Measurements from ENCODE around the gene PREP. TPM values are rescaled to one million over a fixed set of nuclear protein-coding genes. Genes with fewer than 3 reads are reported as not detected.

Gene PREP
- total RNA-seq, 5 donors from 2014 or later (not counting 1 experiment from before 2014, with no cell fraction given), result 27.4 to 34.0 (median 30.7) TPM

GRCh38 chr6:105331927-105332326 is 71.0 kb downstream of the PREP start:
- no peak overlapping the region for H3K27ac ChIP-seq (ENCODE audit: low read length)
- H3K9me3 ChIP-seq, result no peaks in the 10 kb centered on the region
- no peaks in the 10 kb centered on the region for H3K9me3 Mint-ChIP-seq
- ChIA-PET POLR2A (no interaction called here), CTCF (no interaction called here)
- H3K27me3 Mint-ChIP-seq, result no peaks in the 10 kb centered on the region
- no CpG with 5 or more reads among the region's 4 CpGs for WGBS (ENCODE audit: insufficient coverage)
- ATAC-seq (replicated peaks in 1 of 4) (no peak), DNase-seq (no peak)
- peaks cover 12 to 47% of the 10 kb centered on the region in 2 donors for H3K36me3 ChIP-seq (ENCODE audit: control insufficient read depth in 2 of 2, extremely low read depth in 1 of 2, insufficient read depth in 1 of 2, low read length in 1 of 2)
- H3K4me3 ChIP-seq (ENCODE audit: control insufficient read depth in 1 of 2, extremely low read depth in 1 of 2, low read length in 1 of 2), result no peak overlapping the region
- peaks cover 76% of the 10 kb centered on the region for H3K36me3 Mint-ChIP-seq
- no peaks in the 10 kb centered on the region for H3K4me1 Mint-ChIP-seq
- H3K4me1 ChIP-seq (ENCODE audit: control insufficient read depth in 1 of 2, extremely low read depth in 1 of 2, insufficient read depth in 2 of 2, low read length in 2 of 2), result no peaks in the 10 kb centered on the region
- H3K27ac Mint-ChIP-seq, result no peak overlapping the region
- H3K27me3 ChIP-seq (replicated peaks in 1 of 2; ENCODE audit: control insufficient read depth in 2 of 2, extremely low read depth in 1 of 2, insufficient read depth in 2 of 2, low read length in 1 of 2), result no peaks in the 10 kb centered on the region
- no peak overlapping the region for H3K4me3 Mint-ChIP-seq

DNA sequence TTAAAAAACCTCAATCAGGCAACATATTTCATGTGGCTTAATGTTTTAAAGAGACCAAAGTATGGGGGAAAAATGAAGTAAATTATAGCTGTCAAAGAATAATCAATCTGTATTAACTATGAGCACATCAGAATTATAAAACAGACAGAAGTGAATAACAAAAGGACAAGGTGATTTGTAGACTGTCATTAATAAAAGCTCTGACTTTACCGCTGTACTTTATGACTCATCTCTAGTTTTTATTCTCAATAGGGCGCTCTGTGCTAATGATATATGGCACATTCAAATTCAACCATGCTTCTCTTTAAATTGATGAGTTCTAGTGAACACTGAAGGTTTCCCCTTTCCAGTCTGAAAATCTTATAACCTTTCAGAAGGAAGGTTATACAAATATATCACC is 72.0 kb downstream of the PREP start:
- H3K36me3 ChIP-seq (ENCODE audit: control insufficient read depth in 2 of 2, extremely low read depth in 1 of 2, insufficient read depth in 1 of 2, low read length in 1 of 2), result peaks cover 12 to 57% of the 10 kb centered on the region in 2 donors
- Mint-ChIP-seq H3K9me3 (no peaks in the 10 kb centered on the region), H3K27ac (no peak overlapping the region)

DNA sequence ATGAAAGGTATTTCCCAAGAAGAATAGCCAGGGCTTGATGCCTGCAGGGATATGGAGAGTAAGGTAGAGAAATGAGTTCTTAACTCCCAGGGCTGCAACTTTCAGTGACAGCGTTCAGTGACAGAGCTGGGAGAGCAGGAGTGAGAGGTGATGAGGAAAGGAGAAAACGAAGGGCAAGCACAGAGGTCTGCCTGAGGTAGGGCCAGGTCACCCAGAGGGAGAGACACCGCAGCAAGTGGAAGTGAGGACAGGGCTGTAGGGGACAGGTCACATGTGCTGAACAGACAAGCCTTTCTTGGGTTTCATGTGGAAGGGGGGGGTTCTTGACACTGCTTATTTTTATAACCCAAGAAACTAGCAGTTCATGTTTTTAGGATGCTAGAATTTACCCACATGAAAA is 72.5 kb downstream of the PREP start:
- H3K4me3 ChIP-seq (ENCODE audit: control insufficient read depth in 1 of 2, extremely low read depth in 1 of 2, low read length in 1 of 2), result no peak overlapping the region
- no peaks in the 10 kb centered on the region for H3K9me3 ChIP-seq
- Mint-ChIP-seq H3K27me3 (no peaks in the 10 kb centered on the region), H3K36me3 (peaks cover 80% of the 10 kb centered on the region), H3K4me1 (no peaks in the 10 kb centered on the region), H3K27ac (no peak overlapping the region), H3K4me3 (no peak overlapping the region), H3K9me3 (no peaks in the 10 kb centered on the region)
- H3K4me1 ChIP-seq (ENCODE audit: control insufficient read depth in 1 of 2, extremely low read depth in 1 of 2, insufficient read depth in 2 of 2, low read length in 2 of 2), result no peaks in the 10 kb centered on the region
- ChIA-PET CTCF (no interaction called here), POLR2A (no interaction called here)
- 93% methylated on average over 3 of the region's 3 CpGs for WGBS (ENCODE audit: insufficient coverage)
- DNase-seq, result no peak
- ATAC-seq (replicated peaks in 1 of 4), result no peak
- H3K27me3 ChIP-seq (replicated peaks in 1 of 2; ENCODE audit: control insufficient read depth in 2 of 2, extremely low read depth in 1 of 2, insufficient read depth in 2 of 2, low read length in 1 of 2), result no peaks in the 10 kb centered on the region
- H3K27ac ChIP-seq (ENCODE audit: low read length), result no peak overlapping the region
- H3K36me3 ChIP-seq (ENCODE audit: control insufficient read depth in 2 of 2, extremely low read depth in 1 of 2, insufficient read depth in 1 of 2, low read length in 1 of 2), result peaks cover 12 to 60% of the 10 kb centered on the region in 2 donors

More for the DNA sequence above, 72.0 kb downstream of the PREP start:
- no peaks in the 10 kb centered on the region for H3K27me3 ChIP-seq (replicated peaks in 1 of 2; ENCODE audit: control insufficient read depth in 2 of 2, extremely low read depth in 1 of 2, insufficient read depth in 2 of 2, low read length in 1 of 2)
- ChIA-PET POLR2A (no interaction called here), CTCF (no interaction called here)
- H3K4me3 Mint-ChIP-seq, result no peak overlapping the region
- H3K4me1 Mint-ChIP-seq, result no peaks in the 10 kb centered on the region
- H3K4me1 ChIP-seq (ENCODE audit: control insufficient read depth in 1 of 2, extremely low read depth in 1 of 2, insufficient read depth in 2 of 2, low read length in 2 of 2), result no peaks in the 10 kb centered on the region
- DNase-seq (no peak), ATAC-seq (replicated peaks in 1 of 4) (no peak)
- H3K4me3 ChIP-seq (ENCODE audit: control insufficient read depth in 1 of 2, extremely low read depth in 1 of 2, low read length in 1 of 2), result no peak overlapping the region
- H3K27me3 Mint-ChIP-seq, result no peaks in the 10 kb centered on the region
- no CpG with 5 or more reads among the region's 2 CpGs for WGBS (ENCODE audit: insufficient coverage)
- H3K9me3 ChIP-seq, result no peaks in the 10 kb centered on the region
- H3K27ac ChIP-seq (ENCODE audit: low read length), result no peak overlapping the region
- H3K36me3 Mint-ChIP-seq, result peaks cover 76% of the 10 kb centered on the region

GRCh38 chr6:105326833-105327770 is 75.8 kb downstream of the PREP start:
- Mint-ChIP-seq H3K27me3 (no peaks in the 10 kb centered on the region), H3K4me3 (no peak overlapping the region), H3K27ac (no peak overlapping the region), H3K36me3 (peaks cover 74% of the 10 kb centered on the region), H3K4me1 (no peaks in the 10 kb centered on the region), H3K9me3 (no peaks in the 10 kb centered on the region)
- CTCF ChIA-PET, result interaction anchor here (0.5 to 0.6 kb wide), 2 partner anchors 38 to 44 kb away, joined by 3 read pairs; no protein-coding TSS in a partner anchor
- Histone ChIP-seq H3K9me3 (no peaks in the 10 kb centered on the region), H3K27ac (ENCODE audit: low read length) (no peak overlapping the region), H3K4me1 (ENCODE audit: control insufficient read depth in 1 of 2, extremely low read depth in 1 of 2, insufficient read depth in 2 of 2, low read length in 2 of 2) (no peaks in the 10 kb centered on the region), H3K4me3 (ENCODE audit: control insufficient read depth in 1 of 2, extremely low read depth in 1 of 2, low read length in 1 of 2) (no peak overlapping the region), H3K27me3 (replicated peaks in 1 of 2; ENCODE audit: control insufficient read depth in 2 of 2, extremely low read depth in 1 of 2, insufficient read depth in 2 of 2, low read length in 1 of 2) (no peaks in the 10 kb centered on the region), H3K36me3 (ENCODE audit: control insufficient read depth in 2 of 2, extremely low read depth in 1 of 2, insufficient read depth in 1 of 2, low read length in 1 of 2) (peaks cover 12 to 72% of the 10 kb centered on the region in 2 donors)
- no peak for DNase-seq
- POLR2A ChIA-PET, result interaction anchor here in 1 of 2 donors (0.6 kb wide), 1 partner anchor 1748 kb away, joined by 3 read pairs; no protein-coding TSS in a partner anchor
- 86% methylated on average over 3 of the region's 9 CpGs for WGBS (ENCODE audit: insufficient coverage)
- ATAC-seq (replicated peaks in 1 of 4), result no peak

GRCh38 chr6:105326216-105326615 is 76.7 kb downstream of the PREP start:
- H3K36me3 Mint-ChIP-seq, result peaks cover 72% of the 10 kb centered on the region
- H3K4me3 ChIP-seq (ENCODE audit: control insufficient read depth in 1 of 2, extremely low read depth in 1 of 2, low read length in 1 of 2), result no peak overlapping the region
- no peaks in the 10 kb centered on the region for H3K4me1 Mint-ChIP-seq
- H3K9me3 ChIP-seq, result no peaks in the 10 kb centered on the region
- CTCF ChIA-PET, result interaction anchor here in 1 of 2 donors (0.6 kb wide), 1 partner anchor 39 kb away, joined by 3 read pairs; no protein-coding TSS in a partner anchor
- no peaks in the 10 kb centered on the region for H3K4me1 ChIP-seq (ENCODE audit: control insufficient read depth in 1 of 2, extremely low read depth in 1 of 2, insufficient read depth in 2 of 2, low read length in 2 of 2)
- ATAC-seq (replicated peaks in 1 of 4), result no peak
- no peaks in the 10 kb centered on the region for H3K27me3 ChIP-seq (replicated peaks in 1 of 2; ENCODE audit: control insufficient read depth in 2 of 2, extremely low read depth in 1 of 2, insufficient read depth in 2 of 2, low read length in 1 of 2)
- H3K27ac ChIP-seq (ENCODE audit: low read length), result no peak overlapping the region
- no peaks in the 10 kb centered on the region for H3K9me3 Mint-ChIP-seq
- H3K27me3 Mint-ChIP-seq, result no peaks in the 10 kb centered on the region
- POLR2A ChIA-PET, result no interaction called here
- no peak for DNase-seq
- no peak overlapping the region for H3K4me3 Mint-ChIP-seq
- WGBS (ENCODE audit: insufficient coverage), result 50% methylated on average over 2 of the region's 2 CpGs
- H3K27ac Mint-ChIP-seq, result no peak overlapping the region
- peaks cover 8 to 71% of the 10 kb centered on the region in 2 donors for H3K36me3 ChIP-seq (ENCODE audit: control insufficient read depth in 2 of 2, extremely low read depth in 1 of 2, insufficient read depth in 1 of 2, low read length in 1 of 2)

DNA sequence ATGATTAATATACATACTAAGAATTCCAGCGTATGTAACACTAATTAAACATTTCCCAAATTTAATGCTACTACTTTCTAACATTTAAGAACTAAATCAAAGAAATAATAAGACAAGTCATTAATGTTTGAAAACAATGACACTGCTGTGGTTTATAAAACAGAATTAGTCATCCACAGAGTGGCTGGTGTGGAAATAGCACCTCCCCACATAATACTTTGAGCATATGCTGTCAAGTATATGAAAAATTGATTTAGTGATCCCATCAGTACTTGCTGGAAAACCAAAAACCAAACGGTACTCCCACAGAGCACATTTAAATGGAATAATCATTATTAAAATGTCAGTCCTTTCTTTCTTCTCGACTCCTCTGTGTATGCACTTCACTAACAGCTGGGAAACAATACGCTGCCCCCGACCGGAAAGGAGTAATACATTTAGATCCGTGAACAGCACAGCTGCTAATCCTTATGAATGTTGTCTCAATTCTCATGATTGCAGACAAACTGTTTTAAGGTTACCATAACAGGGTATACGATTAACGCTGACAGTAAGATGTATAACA is 78.4 kb downstream of the PREP start:
- WGBS (ENCODE audit: insufficient coverage), result 100% methylated on average over 4 of the region's 9 CpGs
- peaks cover 55% of the 10 kb centered on the region for H3K36me3 Mint-ChIP-seq
- H3K27ac Mint-ChIP-seq, result no peak overlapping the region

More for the DNA sequence above, 78.4 kb downstream of the PREP start:
- Mint-ChIP-seq H3K4me1 (no peaks in the 10 kb centered on the region), H3K4me3 (no peak overlapping the region), H3K9me3 (no peaks in the 10 kb centered on the region), H3K27me3 (no peaks in the 10 kb centered on the region)
- no peak for DNase-seq
- ChIA-PET POLR2A (no interaction called here), CTCF (no interaction called here)
- ATAC-seq (replicated peaks in 1 of 4), result no peak
- H3K27ac ChIP-seq (ENCODE audit: low read length), result no peak overlapping the region
- peaks cover 4 to 75% of the 10 kb centered on the region in 2 donors for H3K36me3 ChIP-seq (ENCODE audit: control insufficient read depth in 2 of 2, extremely low read depth in 1 of 2, insufficient read depth in 1 of 2, low read length in 1 of 2)
- H3K4me3 ChIP-seq (ENCODE audit: control insufficient read depth in 1 of 2, extremely low read depth in 1 of 2, low read length in 1 of 2), result no peak overlapping the region
- no peaks in the 10 kb centered on the region for H3K9me3 ChIP-seq
- no peaks in the 10 kb centered on the region for H3K4me1 ChIP-seq (ENCODE audit: control insufficient read depth in 1 of 2, extremely low read depth in 1 of 2, insufficient read depth in 2 of 2, low read length in 2 of 2)
- no peaks in the 10 kb centered on the region for H3K27me3 ChIP-seq (replicated peaks in 1 of 2; ENCODE audit: control insufficient read depth in 2 of 2, extremely low read depth in 1 of 2, insufficient read depth in 2 of 2, low read length in 1 of 2)
